GM23248 (cell line): Measurements from ENCODE around the gene EEPD1. TPM values are rescaled to one million over a fixed set of nuclear protein-coding genes. Genes with fewer than 3 reads are reported as not detected.

Source experiments
- DNase-seq: peaks from one replicate; pipeline ENCODE4 v3.0.0-alpha.2; 2015
- H2AFZ ChIP-seq: fragments of 200-600 bp; sonication (generic); 2 replicates; pipeline ENCODE4 v1.6.1; 2016; ENCODE audit warnings: antibody characterized with exemption
- H3F3A ChIP-seq: fragments of 200-600 bp; sonication (generic); 2 replicates; pipeline ENCODE4 v1.6.1; 2016; ENCODE audit warnings: mild to moderate bottlenecking, antibody characterized with exemption, mixed run types; ENCODE audit not compliant: insufficient read depth
- H3K27ac ChIP-seq: fragments of 200-600 bp; sonication (generic); 2 replicates; pipeline ENCODE4 v1.5.1; 2016; ENCODE audit warnings: mild to moderate bottlenecking
- H3K27me3 ChIP-seq: fragments of 200-600 bp; sonication (generic); replicated peaks from 2 replicates; pipeline ENCODE4 v1.6.1; 2016; ENCODE audit warnings: mild to moderate bottlenecking; ENCODE audit not compliant: insufficient read depth
- H3K36me3 ChIP-seq: fragments of 200-600 bp; sonication (generic); 2 replicates; pipeline ENCODE4 v1.6.1; 2016; ENCODE audit warnings: low read depth, mild to moderate bottlenecking
- H3K4me1 ChIP-seq: fragments of 200-600 bp; sonication (generic); 2 replicates; pipeline ENCODE4 v1.6.1; 2016; ENCODE audit warnings: mild to moderate bottlenecking; ENCODE audit not compliant: insufficient read depth
- H3K4me2 ChIP-seq: fragments of 200-600 bp; sonication (generic); one replicate; pipeline ENCODE4 v1.6.1; 2016; ENCODE audit warnings: mild to moderate bottlenecking; ENCODE audit not compliant: unreplicated experiment
- H3K4me3 ChIP-seq: fragments of 200-600 bp; sonication (generic); 2 replicates; pipeline ENCODE4 v1.5.1; 2016; ENCODE audit warnings: mild to moderate bottlenecking
- H3K79me2 ChIP-seq: fragments of 200-600 bp; sonication (generic); 2 replicates; pipeline ENCODE4 v1.6.1; 2016; ENCODE audit warnings: mild to moderate bottlenecking; ENCODE audit not compliant: insufficient read depth
- H3K9ac ChIP-seq: fragments of 200-600 bp; sonication (generic); 2 replicates; pipeline ENCODE4 v1.6.1; 2016; ENCODE audit warnings: mild to moderate bottlenecking
- H3K9me2 ChIP-seq: fragments of 200-600 bp; sonication (generic); 2 replicates; pipeline ENCODE4 v1.6.1; 2016; ENCODE audit warnings: mixed run types, mild to moderate bottlenecking, moderate library complexity; ENCODE audit not compliant: insufficient read depth
- H3K9me3 ChIP-seq: fragments of 200-600 bp; sonication (generic); one replicate; pipeline ENCODE4 v1.6.1; 2017; ENCODE audit warnings: low read depth
- H4K20me1 ChIP-seq: fragments of 200-600 bp; sonication (generic); 2 replicates; pipeline ENCODE4 v1.6.0; 2016; ENCODE audit not compliant: insufficient read depth
- EZH2 ChIP-seq: fragments of 200-600 bp; sonication (generic); IDR thresholded peaks from 2 replicates; pipeline ENCODE4 v1.6.1; 2018; ENCODE audit warnings: antibody characterized with exemption, mild to moderate bottlenecking; ENCODE audit not compliant: insufficient read depth, poor library complexity, severe bottlenecking
- EZH2phosphoT487 ChIP-seq: fragments of 200-600 bp; sonication (generic); IDR thresholded peaks from 2 replicates; pipeline ENCODE4 v1.6.1; 2018; ENCODE audit warnings: antibody characterized with exemption, moderate library complexity, mild to moderate bottlenecking, low read depth; ENCODE audit not compliant: insufficient read depth
- WGBS, 2 experiments: methylation state at CpG; one replicate each; pipeline ENCODE4 v1.1.6; 2015 to 2017; ENCODE audit warnings: low lambda C conversion rate in 2 of 2, low coverage in 1 of 2; ENCODE audit errors: missing lambda C conversion rate in 2 of 2; 5-methylcytosine and 5-hydroxymethylcytosine counted together
- in situ Hi-C: fragments of 300-500 bp; cut with MboI; formaldehyde crosslinking; loops from 2 replicates; pipeline ENCODE4 v1.15.0; 2020
- polyA plus RNA-seq: library from polyadenylated mRNA; unstranded; fragments of >200 nt; fragmentation: Nextera tagmentation; extraction: Ambion mirVana; gene quantifications from 2 replicates; pipeline ENCODE4 v1.2.1, GENCODE V29; 2016
- total RNA-seq: library from RNA; depleted of rRNA; stranded (reverse); fragments of >200 nt; shearing (Covaris generic); gene quantifications from 2 replicates; pipeline ENCODE4 v1.2.3, GENCODE V29; 2014

The EEPD1 gene
- total and polyA plus RNA-seq, 2 experiments from 2014 or later = 1.6 to 5.2 TPM

DNA sequence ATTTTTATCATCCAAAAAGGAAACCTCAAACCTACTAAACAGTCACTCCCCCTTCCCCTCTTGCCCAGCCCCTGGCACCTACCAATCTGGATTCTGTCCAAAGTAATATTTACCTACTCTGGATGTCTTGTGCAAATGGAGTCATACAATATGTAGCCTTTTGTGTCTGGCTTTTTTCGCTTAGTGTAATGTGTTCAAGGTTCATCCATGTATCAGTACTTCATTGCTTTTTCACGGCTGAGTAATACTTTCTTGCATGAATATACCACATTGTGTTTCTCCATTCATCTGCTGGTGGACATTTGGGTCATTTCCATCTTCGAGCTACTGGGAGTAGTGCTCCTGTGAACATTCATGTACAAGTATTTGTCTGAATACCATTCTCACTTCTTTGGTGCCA lies 113.6 kb downstream of the EEPD1 start:
- H3K27me3 ChIP-seq = no peaks in the 10 kb centered on the region
- no peak for TF ChIP-seq EZH2
- no peak for TF ChIP-seq EZH2phosphoT487
- no peak for DNase-seq
- H3K79me2 ChIP-seq = no peaks in the 10 kb centered on the region
- H3K36me3 ChIP-seq = no peaks in the 10 kb centered on the region
- H3K9me3 ChIP-seq = no peaks in the 10 kb centered on the region
- H3F3A ChIP-seq = peaks cover 2% of the 10 kb centered on the region; the same call in 1 of the 2 replicates
- peaks cover 13% of the 10 kb centered on the region for H3K4me1 ChIP-seq
- no peaks in the 10 kb centered on the region for H4K20me1 ChIP-seq
- 92% methylated on average over 3 of the region's 3 CpGs for WGBS, 2 experiments
- H3K27ac ChIP-seq = no peak overlapping the region
- H2AFZ ChIP-seq = no peak overlapping the region
- H3K9me2 ChIP-seq = no peaks in the 10 kb centered on the region
- no peak overlapping the region for H3K4me2 ChIP-seq
- H3K9ac ChIP-seq = no peak overlapping the region
- in situ Hi-C loops = no loop called here
- no peak overlapping the region for H3K4me3 ChIP-seq

DNA sequence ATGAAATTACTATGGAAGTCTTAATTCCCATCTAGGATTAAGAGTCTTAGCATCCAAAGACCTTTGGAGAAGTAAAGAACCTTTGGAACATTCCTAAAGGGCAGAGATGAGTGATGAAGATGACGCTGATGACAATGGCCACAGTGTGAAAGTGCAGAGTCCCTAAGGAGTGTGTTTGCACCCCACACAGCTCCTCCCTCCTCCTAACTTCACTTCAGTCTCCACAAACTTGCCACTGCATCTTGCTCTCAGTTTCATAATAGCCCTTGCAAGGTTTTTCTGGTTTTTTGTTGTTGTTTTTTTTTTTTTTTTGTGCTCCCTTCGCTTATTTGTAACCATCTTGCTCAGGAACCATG lies 119.1 kb downstream of the EEPD1 start:
- no peaks in the 10 kb centered on the region for H3K9me3 ChIP-seq
- no peak overlapping the region for H3K4me3 ChIP-seq
- no peak overlapping the region for H3K27ac ChIP-seq
- H3K9me2 ChIP-seq = no peaks in the 10 kb centered on the region
- H3K9ac ChIP-seq = no peak overlapping the region
- H4K20me1 ChIP-seq = no peaks in the 10 kb centered on the region
- H3K4me2 ChIP-seq = no peak overlapping the region
- in situ Hi-C loops = no loop called here
- no peaks in the 10 kb centered on the region for H3F3A ChIP-seq
- no peaks in the 10 kb centered on the region for H3K36me3 ChIP-seq
- no peak for DNase-seq
- no peaks in the 10 kb centered on the region for H3K27me3 ChIP-seq
- TF ChIP-seq EZH2 (no peak), EZH2phosphoT487 (no peak)
- no peaks in the 10 kb centered on the region for H3K4me1 ChIP-seq
- no peak overlapping the region for H2AFZ ChIP-seq
- no peaks in the 10 kb centered on the region for H3K79me2 ChIP-seq
- WGBS, 2 experiments = 85 to 91% methylated on average over 2 of the region's 2 CpGs

DNA sequence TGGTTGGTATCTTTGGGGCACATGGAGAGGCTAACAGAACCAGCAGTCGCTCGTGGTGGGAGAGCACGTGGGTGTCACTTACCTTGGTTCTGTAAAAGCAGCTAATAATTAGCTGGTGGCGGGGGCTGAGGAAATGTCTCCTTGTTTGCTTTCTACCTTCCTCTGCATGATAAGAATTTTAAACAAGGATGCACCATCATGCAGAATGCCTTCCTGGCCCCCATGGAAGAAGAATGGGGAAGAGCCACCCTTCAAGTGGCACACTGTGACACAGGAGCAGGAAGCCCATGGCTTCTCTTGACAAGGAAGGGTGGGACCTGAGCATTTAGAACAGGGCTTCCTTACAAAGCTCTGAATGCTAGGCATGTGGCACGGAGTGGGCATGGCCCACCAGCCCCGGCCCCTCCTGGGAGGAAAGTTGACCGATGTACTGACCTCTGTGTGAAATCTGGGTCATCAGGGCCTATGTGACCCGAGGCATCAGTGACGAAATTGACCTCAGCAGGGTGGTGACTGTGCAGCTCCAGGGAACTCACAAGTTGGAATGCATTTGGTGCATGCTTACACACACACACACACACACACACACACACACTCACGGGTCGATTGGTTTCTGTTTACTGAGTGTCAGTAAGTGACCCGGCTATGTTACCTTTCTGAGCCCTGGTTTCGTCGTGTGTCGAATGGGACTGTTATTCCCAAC lies 119.7 kb downstream of the EEPD1 start:
- H3K4me3 ChIP-seq = no peak overlapping the region
- no peak overlapping the region for H3K27ac ChIP-seq
- H3K27me3 ChIP-seq = no peaks in the 10 kb centered on the region
- H2AFZ ChIP-seq = no peak overlapping the region
- H3K9me2 ChIP-seq = no peaks in the 10 kb centered on the region
- no peak overlapping the region for H3K9ac ChIP-seq
- no peak for TF ChIP-seq EZH2phosphoT487
- TF ChIP-seq EZH2 = no peak
- H3K9me3 ChIP-seq = no peaks in the 10 kb centered on the region
- in situ Hi-C loops = no loop called here
- no peaks in the 10 kb centered on the region for H3F3A ChIP-seq
- no peak for DNase-seq
- H4K20me1 ChIP-seq = no peaks in the 10 kb centered on the region
- H3K4me1 ChIP-seq = no peaks in the 10 kb centered on the region
- WGBS, 2 experiments = 75 to 79% methylated on average over 15 of the region's 15 CpGs
- H3K36me3 ChIP-seq = no peaks in the 10 kb centered on the region
- no peaks in the 10 kb centered on the region for H3K79me2 ChIP-seq
- H3K4me2 ChIP-seq = no peak overlapping the region

DNA sequence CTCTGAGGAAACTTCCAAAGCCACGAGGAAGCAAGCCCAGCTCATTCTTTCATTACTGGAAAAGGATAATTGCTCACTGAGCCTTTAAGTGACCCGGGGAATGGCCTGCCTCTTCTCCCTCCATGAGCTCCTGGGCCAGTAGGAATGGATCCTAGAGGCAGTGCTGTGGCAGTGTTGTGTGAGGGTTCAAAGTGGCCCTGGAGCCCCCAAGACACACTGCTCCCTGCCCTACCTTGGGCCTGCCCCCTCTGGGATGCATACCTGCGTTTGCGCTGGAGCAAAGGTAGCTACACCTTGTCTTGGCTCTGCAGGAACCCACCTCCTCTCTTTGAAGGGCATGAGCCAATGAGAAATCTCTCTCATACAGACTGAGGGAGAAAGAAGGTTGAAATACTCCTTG lies 120.8 kb downstream of the EEPD1 start:
- 0 out of 2 replicates have a peak, but pooled peaks cover 4% of the 10 kb centered on the region for H3F3A ChIP-seq
- H3K79me2 ChIP-seq = no peaks in the 10 kb centered on the region
- H3K4me1 ChIP-seq = peaks cover 5% of the 10 kb centered on the region
- no peak overlapping the region for H3K4me3 ChIP-seq
- no peaks in the 10 kb centered on the region for H3K27me3 ChIP-seq
- H3K9me2 ChIP-seq = no peaks in the 10 kb centered on the region
- 57 to 59% methylated on average over 4 of the region's 4 CpGs for WGBS, 2 experiments
- no peaks in the 10 kb centered on the region for H3K36me3 ChIP-seq
- H3K9ac ChIP-seq = no peak overlapping the region
- H3K27ac ChIP-seq = no peak overlapping the region
- TF ChIP-seq EZH2 (no peak), EZH2phosphoT487 (no peak)
- in situ Hi-C loops = no loop called here
- H3K4me2 ChIP-seq = no peak overlapping the region
- H4K20me1 ChIP-seq = no peaks in the 10 kb centered on the region
- no peak overlapping the region for H2AFZ ChIP-seq
- no peaks in the 10 kb centered on the region for H3K9me3 ChIP-seq
- no peak for DNase-seq

DNA sequence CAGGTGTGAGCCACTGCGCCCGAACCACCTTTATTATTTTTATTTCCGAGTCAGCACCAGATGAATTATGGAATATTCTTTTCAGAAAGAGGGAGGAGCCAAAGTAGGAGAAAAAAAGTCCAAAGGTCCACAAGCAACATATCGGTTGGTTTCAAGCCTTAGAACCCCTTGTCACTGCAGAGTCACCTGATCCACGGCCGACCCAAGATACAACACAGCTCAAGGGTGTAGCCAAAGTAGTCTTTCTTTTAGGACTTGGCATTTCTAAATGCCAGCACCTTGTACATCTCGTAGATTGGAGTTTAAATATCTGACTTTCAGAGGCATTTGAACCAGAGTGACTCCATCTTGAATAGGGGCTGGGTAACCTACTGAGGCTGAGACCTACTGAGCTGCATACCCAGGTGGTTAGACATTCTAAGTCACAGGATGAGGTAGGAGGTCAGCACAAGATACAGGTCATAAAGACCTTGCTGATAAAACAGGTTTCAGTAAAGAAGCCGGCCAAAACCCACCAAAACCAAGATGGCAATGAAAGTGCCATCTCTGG lies 122.8 kb downstream of the EEPD1 start:
- H3K9me2 ChIP-seq = no peaks in the 10 kb centered on the region
- H3K27ac ChIP-seq = no peak overlapping the region
- TF ChIP-seq EZH2phosphoT487 (no peak), EZH2 (no peak)
- H3K9me3 ChIP-seq = no peaks in the 10 kb centered on the region
- no peak overlapping the region for H3K4me3 ChIP-seq
- H3K4me1 ChIP-seq = peaks cover 12% of the 10 kb centered on the region
- H3K9ac ChIP-seq = no peak overlapping the region
- H3K79me2 ChIP-seq = no peaks in the 10 kb centered on the region
- 89 to 92% methylated on average over 8 of the region's 8 CpGs for WGBS, 2 experiments
- no peaks in the 10 kb centered on the region for H4K20me1 ChIP-seq
- no peak overlapping the region for H2AFZ ChIP-seq
- in situ Hi-C loops = no loop called here
- H3F3A ChIP-seq = peaks cover 12% of the 10 kb centered on the region; the same call in 1 of the 2 replicates
- H3K36me3 ChIP-seq = no peaks in the 10 kb centered on the region
- DNase-seq = no peak
- no peak overlapping the region for H3K4me2 ChIP-seq
- no peaks in the 10 kb centered on the region for H3K27me3 ChIP-seq
